ENCODE results near the gene ZDHHC24.

The ZDHHC24 gene

DNA sequence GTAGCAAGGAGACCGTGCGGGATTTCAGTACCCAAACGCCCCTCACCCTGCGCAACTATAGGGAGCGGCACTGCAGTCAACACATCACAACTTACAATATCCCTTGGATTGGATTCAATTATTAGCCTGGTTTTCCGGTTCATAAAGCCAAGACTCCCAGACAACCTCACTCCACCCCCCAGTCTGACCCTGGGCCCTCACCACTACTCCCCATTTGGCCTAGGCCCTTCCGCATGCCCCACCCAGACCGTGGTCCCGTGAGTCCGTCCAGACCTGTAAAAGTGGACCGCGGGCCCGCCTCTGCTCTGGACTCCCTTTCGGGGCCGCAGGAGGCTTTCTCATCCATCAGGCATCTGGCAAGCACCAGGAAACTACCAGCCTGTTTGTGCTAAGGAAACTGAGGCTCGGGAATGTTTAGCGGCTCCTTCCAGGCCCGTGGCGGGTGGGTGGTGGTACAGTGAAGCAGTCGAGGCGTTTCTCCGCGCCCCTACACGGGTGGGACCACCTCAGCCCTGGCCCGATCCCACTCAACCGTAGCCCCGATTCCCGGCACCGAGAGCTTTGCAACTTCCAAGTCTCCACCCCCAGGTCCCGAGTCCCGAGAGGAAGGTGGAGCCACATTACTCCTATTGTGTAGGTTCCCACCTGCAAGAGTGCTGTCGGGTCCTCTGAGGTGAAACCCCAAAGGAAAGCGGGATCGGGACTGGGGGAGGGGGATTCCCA, 66.3 kb downstream of the ZDHHC24 start:
- peaks cover 20% of the 10 kb centered on the region for H3K4me1 ChIP-seq (ENCODE audit: control insufficient read depth, insufficient read depth, low read length)
- H3K9me3 ChIP-seq (ENCODE audit: control insufficient read depth in 2 of 2, low read length in 2 of 2) = no peaks in the 10 kb centered on the region
- H3K9ac ChIP-seq (ENCODE audit: low read length in 2 of 2) = peak overlapping the region; percentile 98 to 99
- peak overlapping the region; percentile 88 for H3K27ac ChIP-seq (ENCODE audit: low read length)
- H3K4me3 ChIP-seq (ENCODE audit: low read length in 2 of 2) = peak overlapping the region; percentile 91
- peaks cover 0 to 3% of the 10 kb centered on the region in 2 donors for H3K36me3 ChIP-seq (ENCODE audit: control insufficient read depth in 2 of 2, insufficient read depth in 2 of 2, low read length in 2 of 2)
- no peaks in the 10 kb centered on the region for H3K27me3 ChIP-seq (ENCODE audit: control insufficient read depth in 1 of 2, insufficient read depth in 2 of 2, low read length in 2 of 2)

DNA sequence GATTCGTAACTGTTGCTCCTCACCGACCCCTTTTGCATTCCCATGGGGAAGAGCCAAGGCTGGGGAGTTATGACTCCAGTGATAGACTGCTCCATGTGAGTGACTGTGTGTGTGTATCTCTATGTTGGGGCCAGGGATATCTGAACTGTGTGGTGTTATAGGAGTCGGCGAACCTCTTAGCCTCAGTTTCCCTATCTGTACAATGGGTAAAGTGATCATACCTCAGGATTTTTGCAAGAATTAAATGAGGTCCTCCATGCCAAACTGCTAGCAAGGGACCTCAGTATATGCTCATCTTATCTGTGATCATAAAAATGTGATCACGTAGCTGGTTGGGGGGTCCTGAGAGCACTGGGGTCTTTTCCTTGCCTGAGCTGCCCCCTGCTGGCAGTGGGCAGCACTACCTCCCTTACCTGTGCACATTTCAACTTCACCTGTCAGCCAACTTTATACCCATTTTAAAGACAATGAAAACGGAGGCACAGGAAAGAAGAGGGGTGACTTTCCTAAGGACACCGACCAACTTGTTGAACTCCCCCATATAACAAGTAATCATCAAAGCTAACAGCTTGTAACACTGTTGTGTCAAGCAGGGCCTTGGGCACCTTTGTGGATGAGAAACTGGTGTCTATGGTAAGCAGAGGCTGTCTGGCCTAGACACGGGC, 67.0 kb downstream of the ZDHHC24 start:
- Histone ChIP-seq H3K36me3 (ENCODE audit: control insufficient read depth in 2 of 2, insufficient read depth in 2 of 2, low read length in 2 of 2) (peaks cover 6 to 9% of the 10 kb centered on the region in 2 donors), H3K9ac (ENCODE audit: low read length in 2 of 2) (peak overlapping the region; percentile 98 to 99), H3K9me3 (ENCODE audit: control insufficient read depth in 2 of 2, low read length in 2 of 2) (no peaks in the 10 kb centered on the region), H3K4me1 (ENCODE audit: control insufficient read depth, insufficient read depth, low read length) (peaks cover 20% of the 10 kb centered on the region), H3K27ac (ENCODE audit: low read length) (peak overlapping the region; percentile 88), H3K27me3 (ENCODE audit: control insufficient read depth in 1 of 2, insufficient read depth in 2 of 2, low read length in 2 of 2) (no peaks in the 10 kb centered on the region), H3K4me3 (ENCODE audit: low read length in 2 of 2) (peak overlapping the region; percentile 91)

- Histone ChIP-seq H3K27me3 (ENCODE audit: control insufficient read depth in 1 of 2, insufficient read depth in 2 of 2, low read length in 2 of 2) (no peaks in the 10 kb centered on the region), H3K9me3 (ENCODE audit: control insufficient read depth in 2 of 2, low read length in 2 of 2) (no peaks in the 10 kb centered on the region), H3K4me3 (ENCODE audit: low read length in 2 of 2) (no peak overlapping the region), H3K9ac (ENCODE audit: low read length in 2 of 2) (no peak overlapping the region), H3K27ac (ENCODE audit: low read length) (no peak overlapping the region), H3K36me3 (ENCODE audit: control insufficient read depth in 2 of 2, insufficient read depth in 2 of 2, low read length in 2 of 2) (peaks cover 18 to 19% of the 10 kb centered on the region in 2 donors), H3K4me1 (ENCODE audit: control insufficient read depth, insufficient read depth, low read length) (peaks cover 20% of the 10 kb centered on the region)
Measured at GRCh38 chr11:66477263-66478201, 68.3 kb downstream of the ZDHHC24 start.

DNA sequence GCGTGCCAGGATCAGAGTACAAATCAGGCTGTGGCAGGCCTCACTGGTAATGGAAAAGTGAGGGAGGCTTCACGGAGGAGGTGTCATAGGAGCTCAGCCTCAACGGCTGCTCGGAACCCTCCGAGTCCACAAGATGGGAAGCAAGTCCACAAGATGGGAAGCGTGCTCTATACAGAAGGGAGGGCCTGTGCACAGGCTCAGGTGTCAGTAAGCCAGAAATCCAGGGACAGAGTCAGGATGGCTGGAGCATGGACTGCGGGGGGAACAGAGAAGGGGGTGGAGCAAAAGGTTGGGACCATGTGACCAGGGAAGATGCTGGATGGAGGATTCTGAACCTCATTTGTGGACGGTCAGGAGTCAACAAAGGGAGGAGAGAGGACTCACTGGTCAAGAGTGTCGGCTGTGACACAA, 69.0 kb downstream of the ZDHHC24 start:
- no peaks in the 10 kb centered on the region for H3K27me3 ChIP-seq (ENCODE audit: control insufficient read depth in 1 of 2, insufficient read depth in 2 of 2, low read length in 2 of 2)
- H3K27ac ChIP-seq (ENCODE audit: low read length) = no peak overlapping the region
- H3K36me3 ChIP-seq (ENCODE audit: control insufficient read depth in 2 of 2, insufficient read depth in 2 of 2, low read length in 2 of 2) = peaks cover 23 to 24% of the 10 kb centered on the region in 2 donors
- H3K4me3 ChIP-seq (ENCODE audit: low read length in 2 of 2) = no peak overlapping the region
- no peak overlapping the region for H3K9ac ChIP-seq (ENCODE audit: low read length in 2 of 2)
- H3K9me3 ChIP-seq (ENCODE audit: control insufficient read depth in 2 of 2, low read length in 2 of 2) = no peaks in the 10 kb centered on the region
- peaks cover 20% of the 10 kb centered on the region for H3K4me1 ChIP-seq (ENCODE audit: control insufficient read depth, insufficient read depth, low read length)

DNA sequence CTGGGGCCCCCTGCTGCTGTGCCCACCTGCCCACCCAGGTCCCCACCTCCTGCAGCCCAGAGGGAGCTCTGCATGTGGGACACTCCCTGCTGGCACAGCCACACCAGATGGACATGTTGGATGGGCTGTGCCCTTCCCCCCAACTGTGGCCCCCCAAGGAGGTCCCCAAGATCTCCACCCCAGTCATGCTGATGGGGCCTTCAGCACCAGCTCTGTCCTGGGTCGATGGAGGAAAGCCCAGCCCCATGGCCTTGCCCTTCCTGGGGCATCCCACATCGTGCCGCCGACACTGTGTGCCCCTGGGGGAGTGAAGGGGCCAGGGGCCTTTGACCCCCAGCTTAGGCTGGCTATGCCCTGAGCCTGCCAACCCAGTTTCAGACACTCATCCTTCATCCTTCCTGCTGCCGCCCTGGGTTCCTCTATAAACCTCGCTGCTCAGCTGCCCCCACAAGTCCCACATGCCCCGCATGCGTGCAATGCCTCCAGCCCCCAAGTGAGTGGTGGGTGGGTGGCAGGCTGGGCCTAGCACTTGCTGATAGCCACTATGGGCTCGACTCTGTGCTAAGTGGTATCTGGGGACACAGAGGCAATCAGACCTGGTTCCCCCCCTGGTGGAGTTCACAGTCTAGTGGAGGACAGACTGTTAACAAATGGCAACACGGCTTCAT, 69.5 kb downstream of the ZDHHC24 start:
- Histone ChIP-seq H3K36me3 (ENCODE audit: control insufficient read depth in 2 of 2, insufficient read depth in 2 of 2, low read length in 2 of 2) (peaks cover 23 to 27% of the 10 kb centered on the region in 2 donors), H3K4me1 (ENCODE audit: control insufficient read depth, insufficient read depth, low read length) (peaks cover 20% of the 10 kb centered on the region), H3K9me3 (ENCODE audit: control insufficient read depth in 2 of 2, low read length in 2 of 2) (no peaks in the 10 kb centered on the region), H3K27me3 (ENCODE audit: control insufficient read depth in 1 of 2, insufficient read depth in 2 of 2, low read length in 2 of 2) (no peaks in the 10 kb centered on the region), H3K27ac (ENCODE audit: low read length) (no peak overlapping the region), H3K4me3 (ENCODE audit: low read length in 2 of 2) (no peak overlapping the region), H3K9ac (ENCODE audit: low read length in 2 of 2) (no peak overlapping the region)

GRCh38 chr11:66475349-66476172, 70.3 kb downstream of the ZDHHC24 start:
- Histone ChIP-seq H3K27me3 (ENCODE audit: control insufficient read depth in 1 of 2, insufficient read depth in 2 of 2, low read length in 2 of 2) (no peaks in the 10 kb centered on the region), H3K4me3 (ENCODE audit: low read length in 2 of 2) (no peak overlapping the region), H3K36me3 (ENCODE audit: control insufficient read depth in 2 of 2, insufficient read depth in 2 of 2, low read length in 2 of 2) (peaks cover 26 to 34% of the 10 kb centered on the region in 2 donors), H3K27ac (ENCODE audit: low read length) (no peak overlapping the region), H3K9me3 (ENCODE audit: control insufficient read depth in 2 of 2, low read length in 2 of 2) (no peaks in the 10 kb centered on the region), H3K4me1 (ENCODE audit: control insufficient read depth, insufficient read depth, low read length) (peaks cover 16% of the 10 kb centered on the region), H3K9ac (ENCODE audit: low read length in 2 of 2) (no peak overlapping the region)

DNA sequence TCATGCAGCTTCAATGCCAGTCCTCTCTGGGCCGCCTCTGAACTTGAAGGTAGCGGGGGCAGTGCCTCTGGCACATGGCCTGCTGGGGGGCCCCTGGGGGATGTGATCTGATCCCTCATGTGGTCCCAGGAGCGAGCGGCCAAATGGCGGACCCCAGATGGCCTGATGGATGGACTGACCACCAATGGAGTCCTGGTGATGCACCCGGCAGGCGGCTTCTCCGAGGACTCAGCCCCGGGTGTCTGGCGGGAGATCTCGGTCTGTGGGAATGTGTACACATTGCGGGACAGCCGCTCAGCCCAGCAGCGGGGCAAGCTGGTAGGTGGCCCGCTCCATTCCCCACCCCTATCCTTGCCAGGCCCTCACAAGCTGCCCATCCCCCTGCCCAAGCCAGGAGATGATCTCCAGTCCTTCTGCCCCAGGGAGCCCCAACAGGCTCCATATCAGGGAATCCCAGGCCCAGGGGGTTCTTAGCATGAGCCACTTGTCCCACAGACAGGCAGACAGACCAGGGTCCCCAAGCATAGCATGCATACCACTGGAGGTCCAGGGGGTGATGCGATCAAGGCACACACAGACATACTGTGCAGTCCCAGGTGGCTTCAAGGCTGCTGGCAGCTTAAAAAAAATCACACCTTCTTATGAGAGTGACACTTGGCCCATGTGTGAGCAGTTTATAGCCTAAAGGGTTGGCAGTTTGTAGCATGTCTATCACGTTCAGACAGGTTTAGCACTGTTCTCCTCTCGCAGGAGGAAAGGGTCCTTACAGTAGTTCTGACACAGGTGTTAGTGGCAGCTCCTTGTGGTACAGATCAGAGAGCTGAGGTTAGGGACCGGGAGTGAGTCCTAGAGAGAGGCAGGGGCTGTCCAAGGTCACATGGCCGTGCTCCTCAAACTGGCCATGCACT, 72.0 kb downstream of the ZDHHC24 start:
- H3K4me1 ChIP-seq (ENCODE audit: control insufficient read depth, insufficient read depth, low read length) = peaks cover 5% of the 10 kb centered on the region
- no peak overlapping the region for H3K9ac ChIP-seq (ENCODE audit: low read length in 2 of 2)
- no peak overlapping the region for H3K27ac ChIP-seq (ENCODE audit: low read length)
- H3K4me3 ChIP-seq (ENCODE audit: low read length in 2 of 2) = no peak overlapping the region
- no peaks in the 10 kb centered on the region for H3K27me3 ChIP-seq (ENCODE audit: control insufficient read depth in 1 of 2, insufficient read depth in 2 of 2, low read length in 2 of 2)
- no peaks in the 10 kb centered on the region for H3K9me3 ChIP-seq (ENCODE audit: control insufficient read depth in 2 of 2, low read length in 2 of 2)
- H3K36me3 ChIP-seq (ENCODE audit: control insufficient read depth in 2 of 2, insufficient read depth in 2 of 2, low read length in 2 of 2) = peaks cover 26 to 37% of the 10 kb centered on the region in 2 donors

- Histone ChIP-seq H3K9me3 (ENCODE audit: control insufficient read depth in 2 of 2, low read length in 2 of 2) (no peaks in the 10 kb centered on the region), H3K4me3 (ENCODE audit: low read length in 2 of 2) (no peak overlapping the region), H3K4me1 (ENCODE audit: control insufficient read depth, insufficient read depth, low read length) (peaks cover under 1% of the 10 kb centered on the region), H3K27ac (ENCODE audit: low read length) (no peak overlapping the region), H3K9ac (ENCODE audit: low read length in 2 of 2) (no peak overlapping the region), H3K27me3 (ENCODE audit: control insufficient read depth in 1 of 2, insufficient read depth in 2 of 2, low read length in 2 of 2) (no peaks in the 10 kb centered on the region), H3K36me3 (ENCODE audit: control insufficient read depth in 2 of 2, insufficient read depth in 2 of 2, low read length in 2 of 2) (peaks cover 26 to 37% of the 10 kb centered on the region in 2 donors)
Measured at GRCh38 chr11:66473167-66473566, 72.7 kb downstream of the ZDHHC24 start.

- no peaks in the 10 kb centered on the region for H3K27me3 ChIP-seq (ENCODE audit: control insufficient read depth in 1 of 2, insufficient read depth in 2 of 2, low read length in 2 of 2)
- H3K9me3 ChIP-seq (ENCODE audit: control insufficient read depth in 2 of 2, low read length in 2 of 2) = no peaks in the 10 kb centered on the region
- peaks cover 11% of the 10 kb centered on the region for H3K4me1 ChIP-seq (ENCODE audit: control insufficient read depth, insufficient read depth, low read length)
- H3K36me3 ChIP-seq (ENCODE audit: control insufficient read depth in 2 of 2, insufficient read depth in 2 of 2, low read length in 2 of 2) = peaks cover 26 to 37% of the 10 kb centered on the region in 2 donors
- H3K9ac ChIP-seq (ENCODE audit: low read length in 2 of 2) = no peak overlapping the region
- H3K27ac ChIP-seq (ENCODE audit: low read length) = no peak overlapping the region
- H3K4me3 ChIP-seq (ENCODE audit: low read length in 2 of 2) = no peak overlapping the region
Measured at GRCh38 chr11:66472054-66472453, 73.8 kb downstream of the ZDHHC24 start.

Measured in stomach smooth muscle (tissue), 2 donors.